HepG2 (cell line): ENCODE data around the gene BABAM1. TPM values are rescaled to one million over a fixed set of nuclear protein-coding genes. Genes with fewer than 3 reads are reported as not detected.

Experiments
- BORCS8-MEF2B ChIP-seq: sonication (generic); formaldehyde crosslinking; IDR thresholded peaks from 2 replicates; pipeline ENCODE4 v1.8.0; 2022; ENCODE audit warnings: mild to moderate bottlenecking, missing genetic modification reagents
- CBX5 ChIP-seq: sonication (generic); formaldehyde crosslinking; IDR thresholded peaks from 2 replicates; pipeline ENCODE4 v1.4.0; 2020; ENCODE audit warnings: missing genetic modification reagents, borderline replicate concordance
- ERF ChIP-seq: IDR thresholded peaks from 2 replicates; pipeline ENCODE4 v1.6.1; 2018; ENCODE audit warnings: missing biosample characterization, missing genetic modification reagents
- GATAD2A ChIP-seq: IDR thresholded peaks from 2 replicates; pipeline ENCODE4 v1.6.1; 2016
- KDM2A ChIP-seq: sonication (generic); formaldehyde crosslinking; IDR thresholded peaks from 2 replicates; pipeline ENCODE4 v1.4.0; 2020; ENCODE audit warnings: low read depth, missing genetic modification reagents, borderline replicate concordance
- NR0B2 ChIP-seq: sonication (generic); formaldehyde crosslinking; IDR thresholded peaks from 2 replicates; pipeline ENCODE4 v1.4.0; 2020; ENCODE audit warnings: mild to moderate bottlenecking, missing genetic modification reagents
- PLSCR1 ChIP-seq: sonication (generic); formaldehyde crosslinking; IDR thresholded peaks from 2 replicates; pipeline ENCODE4 v1.5.0; 2020; ENCODE audit warnings: missing genetic modification reagents, mild to moderate bottlenecking, borderline replicate concordance
- RARG ChIP-seq: sonication (generic); formaldehyde crosslinking; IDR thresholded peaks from 2 replicates; pipeline ENCODE4 v1.4.0; 2020; ENCODE audit warnings: low read depth, mild to moderate bottlenecking, missing genetic modification reagents
- RNF219 ChIP-seq: sonication (generic); formaldehyde crosslinking; IDR thresholded peaks from 2 replicates; pipeline ENCODE4 v1.5.0; 2020; ENCODE audit warnings: mild to moderate bottlenecking, missing genetic modification reagents
- RXRB ChIP-seq: IDR thresholded peaks from 2 replicates; pipeline ENCODE4 v1.6.1; 2016; ENCODE audit warnings: borderline replicate concordance, missing genetic modification reagents, missing compliant biosample characterization
- SMC3 ChIP-seq: IDR thresholded peaks from 2 replicates; pipeline ENCODE4 v1.6.1; 2011; ENCODE audit warnings: low read length, improper control_type of control experiment
- THAP7 ChIP-seq: sonication (generic); formaldehyde crosslinking; IDR thresholded peaks from 2 replicates; pipeline ENCODE4 v1.8.1; 2023; ENCODE audit warnings: mild to moderate bottlenecking, missing genetic modification reagents
- ZMYM3 ChIP-seq: sonication (generic); formaldehyde crosslinking; IDR thresholded peaks from 2 replicates; pipeline ENCODE4 v1.5.1; 2020; ENCODE audit warnings: mild to moderate bottlenecking, missing genetic modification reagents
- ZNF235 ChIP-seq: sonication (generic); formaldehyde crosslinking; IDR thresholded peaks from 2 replicates; pipeline ENCODE4 v1.8.1; 2023; ENCODE audit warnings: mild to moderate bottlenecking, missing genetic modification reagents, borderline replicate concordance
- ZNF318 ChIP-seq: sonication (generic); formaldehyde crosslinking; IDR thresholded peaks from 2 replicates; pipeline ENCODE4 v1.4.0; 2020; ENCODE audit warnings: mild to moderate bottlenecking, missing genetic modification reagents
- ZNF839 ChIP-seq: sonication (generic); formaldehyde crosslinking; IDR thresholded peaks from 2 replicates; pipeline ENCODE4 v1.4.0; 2020; ENCODE audit warnings: missing genetic modification reagents, mild to moderate bottlenecking, borderline replicate concordance
- polyA plus RNA-seq, 8 experiments: library from polyadenylated mRNA; depleted of rRNA in 3 of 8; stranded (reverse) in 7 of 8; unstranded in 1 of 8; fragments of >200 nt; fragmentation: Illumina TruSeq in 4 of 8; extraction: Trizol in 4 of 8; gene quantifications; 2 replicates each; pipeline versions ENCODE4 v1.2.1 to v1.2.3, GENCODE V29; 2011 to 2016; ENCODE audit warnings: low read depth in 4 of 8, missing spikeins in 1 of 8, mixed read lengths in 1 of 8; ENCODE audit not compliant: insufficient read depth in 1 of 8
- total RNA-seq, 5 experiments: library from RNA; depleted of rRNA; stranded (reverse); fragments of >200 nt; fragmentation: Illumina TruSeq; extraction: Trizol; gene quantifications; 2 replicates each; pipeline ENCODE4 v1.2.3, GENCODE V29; 2016; ENCODE audit warnings: low read depth in 1 of 5

Gene BABAM1
- total and polyA plus RNA-seq, 2 of the 13 experiments (the other 11 are each of a cell fraction or from before 2014, with no cell fraction given): 70.0 to 82.0 TPM

- TF ChIP-seq ZNF318 (CRISPR knock-in tag) (peak; percentile 47; the same call in 1 of the 2 replicates), ZNF839 (CRISPR knock-in tag) (peak; percentile 58; the same call in 1 of the 2 replicates), CBX5 (CRISPR knock-in tag) (0 out of 2 replicates have a peak, but pooled peaks have one; percentile 15), GATAD2A (CRISPR knock-in tag) (0 out of 2 replicates have a peak, but pooled peaks have one; percentile 27), ZMYM3 (peak; percentile 70), RXRB (CRISPR knock-in tag) (peak; percentile 51; the same call in 1 of the 2 replicates), THAP7 (no peak; the same call in 1 of the 2 replicates), RNF219 (CRISPR knock-in tag) (no peak), BORCS8-MEF2B (CRISPR knock-in tag) (peak; percentile 48; the same call in 1 of the 2 replicates), SMC3 (peak; percentile 42; the same call in 1 of the 2 replicates), ERF (CRISPR knock-in tag) (peak; percentile 65; the same call in 1 of the 2 replicates), NR0B2 (CRISPR knock-in tag) (peak; percentile 55; the same call in 1 of the 2 replicates), ZNF235 (CRISPR knock-in tag) (peak; percentile 52; the same call in 1 of the 2 replicates), RARG (no peak), PLSCR1 (CRISPR knock-in tag) (no peak), KDM2A (CRISPR knock-in tag) (peak; percentile 80)
Measured at GRCh38 chr19:17282488-17283125, 15.4 kb downstream of the BABAM1 start (continued).
